GM18867 (cell line): ENCODE measurements around the gene UGT1A3.

Experiments used
- ATAC-seq: cut with Tn5 transposase; IDR thresholded peaks from one replicate; pipeline ENCODE4 v1.9.1; 2021; ENCODE audit warnings: mild to moderate bottlenecking, moderate library complexity; ENCODE audit not compliant: unreplicated experiment

UGT1A3 gene

GRCh38 chr2:233756429-233757081, 27.7 kb downstream of the UGT1A3 start:
- no peak for ATAC-seq

DNA sequence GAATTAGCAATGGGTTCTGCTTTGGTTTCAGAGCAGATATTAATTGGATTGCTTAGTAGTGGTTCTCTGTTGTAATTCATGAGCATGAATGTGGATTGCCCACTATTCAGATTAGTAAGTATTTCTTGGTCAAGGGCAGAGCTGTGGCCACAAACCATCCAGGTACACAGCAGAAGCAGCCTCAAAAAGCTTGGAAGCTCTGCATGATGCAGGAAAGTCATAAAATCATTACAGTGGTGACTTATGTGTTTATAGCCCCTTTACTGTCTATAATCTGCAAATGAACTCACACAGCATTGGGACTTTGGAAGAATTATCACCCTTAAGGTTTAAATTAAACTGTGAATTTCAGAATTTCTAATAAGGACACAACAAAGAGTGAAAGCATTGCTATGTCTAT, 29.3 kb downstream of the UGT1A3 start:
- no peak for ATAC-seq

- ATAC-seq = no peak
Observed at GRCh38 chr2:233758849-233759248, 30.0 kb downstream of the UGT1A3 start.

- no peak for ATAC-seq
Observed at GRCh38 chr2:233760043-233760442, 31.2 kb downstream of the UGT1A3 start, which contains the start of gene UGT1A1. Gene UGT1A1, plus strand, starts transcription at chr2:233760270. Its CDS starts 18 bp downstream, at chr2:233760288.

- no peak for ATAC-seq
Observed at GRCh38 chr2:233761040-233761769, 32.4 kb downstream of the UGT1A3 start.

- no peak for ATAC-seq
Observed at GRCh38 chr2:233764264-233764663, 35.4 kb downstream of the UGT1A3 start.

- ATAC-seq = no peak
Observed at GRCh38 chr2:233764761-233765160, 35.9 kb downstream of the UGT1A3 start.

DNA sequence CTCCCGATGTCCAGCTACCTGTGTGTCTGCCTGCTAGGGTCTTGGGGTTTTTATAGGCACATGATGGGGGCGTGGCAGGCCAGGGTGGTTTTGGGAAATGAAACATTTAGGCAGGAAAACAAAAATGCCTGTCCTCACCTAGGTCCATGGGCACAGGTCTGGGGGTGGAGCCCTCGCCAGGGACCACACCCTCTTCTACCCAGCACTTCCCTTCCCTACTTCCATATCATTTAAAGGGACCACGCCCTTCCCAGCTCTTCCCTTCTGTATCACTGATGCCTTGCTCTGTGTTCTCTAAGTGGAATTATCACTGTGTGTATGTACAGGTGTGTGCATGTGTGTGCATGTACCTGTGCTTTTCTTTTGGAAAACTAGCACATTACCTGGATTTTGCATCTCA, 37.6 kb downstream of the UGT1A3 start:
- no peak for ATAC-seq

DNA sequence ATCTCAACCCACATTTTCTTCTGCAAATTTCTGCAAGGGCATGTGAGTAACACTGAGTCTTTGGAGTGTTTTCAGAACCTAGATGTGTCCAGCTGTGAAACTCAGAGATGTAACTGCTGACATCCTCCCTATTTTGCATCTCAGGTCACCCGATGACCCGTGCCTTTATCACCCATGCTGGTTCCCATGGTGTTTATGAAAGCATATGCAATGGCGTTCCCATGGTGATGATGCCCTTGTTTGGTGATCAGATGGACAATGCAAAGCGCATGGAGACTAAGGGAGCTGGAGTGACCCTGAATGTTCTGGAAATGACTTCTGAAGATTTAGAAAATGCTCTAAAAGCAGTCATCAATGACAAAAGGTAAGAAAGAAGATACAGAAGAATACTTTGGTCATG, 39.2 kb downstream of the UGT1A3 start:
- no peak for ATAC-seq

DNA sequence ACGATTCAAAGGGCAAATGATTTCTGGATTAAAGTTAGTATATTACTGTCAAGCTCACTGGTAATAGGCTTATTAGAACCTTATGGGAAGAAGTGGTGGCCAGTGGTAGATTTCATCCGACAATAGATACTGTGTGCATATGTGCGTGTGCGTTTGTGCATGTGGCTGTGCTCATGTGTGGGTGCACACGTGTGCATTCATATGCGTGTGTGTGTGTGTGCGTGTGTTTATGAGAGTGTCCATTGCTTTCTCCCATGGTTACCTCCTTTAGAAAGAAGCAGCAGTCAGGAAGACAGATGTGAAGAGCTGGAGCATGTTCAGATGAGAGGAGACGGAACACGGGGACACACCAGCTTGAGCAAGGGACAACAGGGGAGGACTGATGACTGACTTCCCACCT, 40.4 kb downstream of the UGT1A3 start:
- no peak for ATAC-seq

DNA sequence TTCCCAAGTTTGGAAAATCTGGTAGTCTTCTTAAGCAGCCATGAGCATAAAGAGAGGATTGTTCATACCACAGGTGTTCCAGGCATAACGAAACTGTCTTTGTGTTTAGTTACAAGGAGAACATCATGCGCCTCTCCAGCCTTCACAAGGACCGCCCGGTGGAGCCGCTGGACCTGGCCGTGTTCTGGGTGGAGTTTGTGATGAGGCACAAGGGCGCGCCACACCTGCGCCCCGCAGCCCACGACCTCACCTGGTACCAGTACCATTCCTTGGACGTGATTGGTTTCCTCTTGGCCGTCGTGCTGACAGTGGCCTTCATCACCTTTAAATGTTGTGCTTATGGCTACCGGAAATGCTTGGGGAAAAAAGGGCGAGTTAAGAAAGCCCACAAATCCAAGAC, 43.3 kb downstream of the UGT1A3 start:
- no peak for ATAC-seq

GRCh38 chr2:233772583-233772982, 43.7 kb downstream of the UGT1A3 start:
- no peak for ATAC-seq

GRCh38 chr2:233773854-233774253, 45.0 kb downstream of the UGT1A3 start:
- no peak for ATAC-seq

- ATAC-seq = no peak
Observed at GRCh38 chr2:233775414-233775813, 46.6 kb downstream of the UGT1A3 start.

GRCh38 chr2:233778030-233778429, 49.2 kb downstream of the UGT1A3 start, which contains the start of gene MROH2A:
Gene MROH2A, plus strand, starts transcription at chr2:233778330. Its CDS starts 1,029 bp downstream, at chr2:233779359.
- ATAC-seq = no peak

GRCh38 chr2:233779722-233780121, 50.9 kb downstream of the UGT1A3 start:
- ATAC-seq = no peak

- no peak for ATAC-seq
Observed at GRCh38 chr2:233780771-233781170, 51.9 kb downstream of the UGT1A3 start.

DNA sequence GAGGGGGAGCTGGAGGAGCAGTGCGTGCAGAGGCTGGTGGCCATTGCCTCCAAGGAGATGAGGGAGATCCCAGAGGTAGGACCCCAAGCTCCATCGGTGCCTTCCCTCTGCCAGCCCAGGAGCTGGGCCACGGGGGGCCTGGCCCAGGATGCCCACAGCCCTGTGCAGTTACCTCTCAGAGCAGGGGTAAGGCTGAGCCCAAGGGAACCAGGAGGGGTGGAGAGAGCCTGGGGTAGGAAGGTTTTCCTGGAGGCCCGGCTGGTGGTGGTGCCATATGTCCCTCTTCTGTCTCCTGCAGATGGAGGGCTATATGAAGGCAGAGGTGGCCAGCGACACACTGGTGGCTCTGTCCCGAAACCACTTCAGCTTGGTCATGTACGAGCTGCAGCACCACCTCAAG, 60.7 kb downstream of the UGT1A3 start:
- ATAC-seq = no peak

DNA sequence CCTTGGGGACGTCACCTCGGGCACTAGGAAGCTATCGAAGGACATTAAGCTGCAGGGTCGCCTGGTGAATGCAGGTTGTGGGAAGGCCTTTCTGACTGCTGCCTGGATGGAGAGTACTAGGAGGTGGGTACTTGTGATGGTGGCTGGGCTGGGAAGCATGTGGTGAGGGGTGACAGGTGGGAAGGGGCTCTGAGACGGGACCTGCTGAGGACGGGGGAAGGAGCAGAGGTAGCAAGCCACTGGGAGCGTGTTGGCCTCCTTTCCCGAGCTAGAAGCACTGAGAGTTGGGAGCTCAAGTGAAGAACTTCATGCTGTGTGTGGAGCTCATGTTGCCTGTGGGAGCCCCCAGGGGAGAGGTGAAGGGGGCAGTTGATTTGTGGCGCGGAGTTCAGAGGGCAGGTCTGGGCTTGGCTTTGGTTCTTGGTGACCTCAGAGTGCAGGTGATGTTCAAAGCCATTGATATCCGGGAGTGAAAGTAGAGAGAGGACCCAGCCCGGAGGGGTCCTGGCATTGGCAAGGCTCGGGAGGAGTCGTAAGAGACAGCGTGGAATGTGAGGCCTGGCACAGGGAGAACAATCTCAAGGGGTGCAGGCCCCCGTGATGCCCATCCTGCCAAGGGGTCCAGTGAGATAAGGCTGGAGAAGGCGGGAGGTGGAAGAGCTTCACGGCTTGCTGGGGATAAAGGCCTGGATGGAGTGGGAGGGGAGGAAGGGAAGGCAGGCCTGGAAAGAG, 62.5 kb downstream of the UGT1A3 start:
- no peak for ATAC-seq

GRCh38 chr2:233791883-233792329, 63.1 kb downstream of the UGT1A3 start:
- ATAC-seq = no peak

- no peak for ATAC-seq
Observed at GRCh38 chr2:233792720-233793119, 63.9 kb downstream of the UGT1A3 start.
